HG02623 (cell line): ENCODE results near the gene PXDC1.
"Not testable (repeated sequence)": the region's sequence is repeated elsewhere in the genome, so short reads cannot be mapped to it uniquely, and the experiment has no call there.

Experiments
- ATAC-seq: cut with Tn5 transposase; IDR thresholded peaks from one replicate; pipeline ENCODE4 v1.9.1; 2021; ENCODE audit warnings: moderate library complexity; ENCODE audit not compliant: unreplicated experiment

Gene PXDC1

GRCh38 chr6:3714768-3715167 is 36.7 kb downstream of the PXDC1 start:
- no peak for ATAC-seq

- ATAC-seq: no peak
Measured at GRCh38 chr6:3714111-3714510, 37.4 kb downstream of the PXDC1 start.

GRCh38 chr6:3712827-3713665 is 38.5 kb downstream of the PXDC1 start:
- no peak for ATAC-seq

- no peak for ATAC-seq
Measured at GRCh38 chr6:3711776-3712175, 39.7 kb downstream of the PXDC1 start.

- no peak for ATAC-seq
Measured at GRCh38 chr6:3710403-3710802, 41.1 kb downstream of the PXDC1 start.

- no peak for ATAC-seq
Measured at GRCh38 chr6:3708540-3708939, 43.0 kb downstream of the PXDC1 start.

- no peak for ATAC-seq
Measured at GRCh38 chr6:3707751-3708412, 43.6 kb downstream of the PXDC1 start.

GRCh38 chr6:3707024-3707423 is 44.5 kb downstream of the PXDC1 start:
- ATAC-seq: no peak

- ATAC-seq: no peak
Measured at GRCh38 chr6:3706547-3706946, 45.0 kb downstream of the PXDC1 start.

GRCh38 chr6:3701631-3702030 is 49.9 kb downstream of the PXDC1 start:
- no peak for ATAC-seq

GRCh38 chr6:3699231-3699630 is 52.3 kb downstream of the PXDC1 start:
- no peak for ATAC-seq

GRCh38 chr6:3698021-3698420 is 53.5 kb downstream of the PXDC1 start:
- ATAC-seq: no peak

GRCh38 chr6:3697609-3698008 is 53.9 kb downstream of the PXDC1 start:
- ATAC-seq: no peak

- ATAC-seq: no peak
Measured at GRCh38 chr6:3696525-3697088, 54.9 kb downstream of the PXDC1 start.

GRCh38 chr6:3695065-3695817 is 56.3 kb downstream of the PXDC1 start:
- no peak for ATAC-seq

GRCh38 chr6:3693831-3694230 is 57.7 kb downstream of the PXDC1 start:
- no peak for ATAC-seq

- ATAC-seq: no peak
Measured at GRCh38 chr6:3690506-3690905, 61.0 kb downstream of the PXDC1 start.

- no peak for ATAC-seq
Measured at GRCh38 chr6:3687847-3688246, 63.7 kb downstream of the PXDC1 start.

GRCh38 chr6:3683331-3683730 is 68.2 kb downstream of the PXDC1 start:
- ATAC-seq: no peak

- no peak for ATAC-seq
Measured at GRCh38 chr6:3678946-3679345, 72.6 kb downstream of the PXDC1 start.

GRCh38 chr6:3677751-3678150 is 73.8 kb downstream of the PXDC1 start:
- not testable (repeated sequence) for ATAC-seq
